ENCODE measurements around the gene SPOCK1. TPM values are rescaled to one million over a fixed set of nuclear protein-coding genes. Genes with fewer than 3 reads are reported as not detected.

Gene SPOCK1
- total and polyA plus RNA-seq, 10 donors: 0.50 to 17.0 (median 6.6) TPM

DNA sequence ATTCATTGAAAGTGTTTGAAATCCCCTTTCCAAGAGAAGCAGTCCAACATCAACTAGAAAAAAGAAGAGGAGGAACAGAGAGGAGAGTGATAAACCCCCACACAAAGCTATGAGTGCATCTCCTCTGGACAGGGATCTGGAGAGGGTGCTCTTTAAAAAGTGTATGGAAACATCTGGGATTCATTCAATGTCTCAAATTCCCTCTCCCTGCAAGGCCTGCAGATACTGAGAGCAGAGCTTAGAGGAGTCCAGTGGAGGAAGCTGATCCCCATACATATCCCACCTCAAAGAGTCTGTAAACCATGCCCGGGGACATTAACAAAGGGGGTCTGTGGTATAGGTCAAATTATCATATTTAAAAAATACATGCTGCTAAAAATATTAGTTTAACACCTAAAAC lies 2.2 kb downstream of the SPOCK1 start:
- no peak overlapping the region for H3K4me3 ChIP-seq
- DNase-seq: no peak
- intact Hi-C loops (cut with DNase I; ENCODE audit: low total_unique reads): loop anchor here (5.0 kb wide), 1 partner anchor 175 kb away; no protein-coding TSS in a partner anchor
- peaks cover 0 to 46% (median 25%) of the 10 kb centered on the region in 7 donors for H3K27me3 ChIP-seq (replicated peaks in 1 of 7)
- no peaks in the 10 kb centered on the region for H3K36me3 ChIP-seq
- peaks cover 0 to 11% (median 7%) of the 10 kb centered on the region in 6 donors for H3K4me1 ChIP-seq
- TF ChIP-seq, protein P1, sequence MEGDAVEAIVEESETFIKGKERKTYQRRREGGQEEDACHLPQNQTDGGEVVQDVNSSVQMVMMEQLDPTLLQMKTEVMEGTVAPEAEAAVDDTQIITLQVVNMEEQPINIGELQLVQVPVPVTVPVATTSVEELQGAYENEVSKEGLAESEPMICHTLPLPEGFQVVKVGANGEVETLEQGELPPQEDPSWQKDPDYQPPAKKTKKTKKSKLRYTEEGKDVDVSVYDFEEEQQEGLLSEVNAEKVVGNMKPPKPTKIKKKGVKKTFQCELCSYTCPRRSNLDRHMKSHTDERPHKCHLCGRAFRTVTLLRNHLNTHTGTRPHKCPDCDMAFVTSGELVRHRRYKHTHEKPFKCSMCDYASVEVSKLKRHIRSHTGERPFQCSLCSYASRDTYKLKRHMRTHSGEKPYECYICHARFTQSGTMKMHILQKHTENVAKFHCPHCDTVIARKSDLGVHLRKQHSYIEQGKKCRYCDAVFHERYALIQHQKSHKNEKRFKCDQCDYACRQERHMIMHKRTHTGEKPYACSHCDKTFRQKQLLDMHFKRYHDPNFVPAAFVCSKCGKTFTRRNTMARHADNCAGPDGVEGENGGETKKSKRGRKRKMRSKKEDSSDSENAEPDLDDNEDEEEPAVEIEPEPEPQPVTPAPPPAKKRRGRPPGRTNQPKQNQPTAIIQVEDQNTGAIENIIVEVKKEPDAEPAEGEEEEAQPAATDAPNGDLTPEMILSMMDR (IDR thresholded peaks at IDR 0.05 in 8 of 11, conservative IDR thresholded peaks at IDR 0.05 in 3 of 11): no peak
- TF ChIP-seq POLR2A (IDR thresholded peaks at IDR 0.05): no peak
- no peak for TF ChIP-seq POLR2AphosphoS5 (IDR thresholded peaks at IDR 0.05)
- no peak overlapping the region for H3K27ac ChIP-seq
- 77 to 100% (median 90%) methylated on average over 1 of the region's 1 CpG for WGBS, 5 donors
- no peaks in the 10 kb centered on the region for H3K9me3 ChIP-seq

DNA sequence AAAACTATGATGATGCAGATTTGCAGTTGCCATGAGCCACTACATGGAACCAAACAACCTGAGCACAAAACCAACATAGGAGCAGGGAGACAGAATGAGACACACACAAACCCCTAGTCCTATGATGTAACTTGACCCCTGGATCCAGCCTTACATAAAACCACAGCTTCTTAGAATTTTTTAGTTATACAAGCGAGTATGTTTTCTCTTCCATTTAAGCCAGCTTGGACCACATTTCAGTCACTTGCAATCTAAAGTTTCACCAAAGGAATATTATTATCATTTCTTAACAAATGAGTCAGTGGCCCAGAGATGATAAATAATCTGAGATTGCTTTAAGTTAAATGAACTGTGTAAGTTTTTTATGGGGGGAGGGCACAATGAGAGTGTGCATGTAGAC lies 6.8 kb downstream of the SPOCK1 start:
- no peak for DNase-seq
- Histone ChIP-seq H3K27ac (no peak overlapping the region), H3K4me1 (no peaks in the 10 kb centered on the region), H3K9me3 (no peaks in the 10 kb centered on the region), H3K36me3 (no peaks in the 10 kb centered on the region), H3K27me3 (replicated peaks in 1 of 7) (peaks cover 0 to 14% (median 1%) of the 10 kb centered on the region in 7 donors), H3K4me3 (no peak overlapping the region)
- 88 to 93% (median 91%) methylated on average over 1 of the region's 1 CpG for WGBS, 5 donors
- TF ChIP-seq, protein P1 (IDR thresholded peaks at IDR 0.05 in 8 of 11, conservative IDR thresholded peaks at IDR 0.05 in 3 of 11): no peak
- TF ChIP-seq POLR2AphosphoS5 (IDR thresholded peaks at IDR 0.05): no peak
- TF ChIP-seq POLR2A (IDR thresholded peaks at IDR 0.05): no peak
- intact Hi-C loops (cut with DNase I; ENCODE audit: low total_unique reads): no loop called here

DNA sequence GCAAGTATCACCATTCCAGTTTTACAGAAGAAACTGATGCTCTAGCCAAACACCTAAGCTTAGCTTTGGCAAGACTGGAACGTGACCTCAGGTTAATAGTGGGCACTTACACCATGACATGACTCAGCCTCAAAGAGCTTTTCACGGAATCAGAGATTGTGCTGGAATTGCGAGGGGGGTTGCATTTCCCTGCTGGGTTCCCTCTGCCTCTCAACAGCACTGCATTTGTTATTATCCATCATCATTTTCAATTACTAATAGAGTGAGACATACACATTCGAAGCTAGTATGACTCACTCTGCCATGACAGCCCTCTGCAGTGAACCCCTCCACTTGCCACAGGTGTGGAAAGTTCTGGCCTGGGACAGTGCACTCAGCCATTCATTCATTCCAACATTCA lies 8.0 kb downstream of the SPOCK1 start:
- Histone ChIP-seq H3K4me3 (no peak overlapping the region), H3K9me3 (no peaks in the 10 kb centered on the region), H3K36me3 (no peaks in the 10 kb centered on the region), H3K27ac (no peak overlapping the region), H3K4me1 (no peaks in the 10 kb centered on the region), H3K27me3 (replicated peaks in 1 of 7) (peaks cover 0 to 2% (median 0%) of the 10 kb centered on the region in 7 donors)
- TF ChIP-seq POLR2AphosphoS5 (IDR thresholded peaks at IDR 0.05) (no peak), POLR2A (IDR thresholded peaks at IDR 0.05) (no peak)
- TF ChIP-seq, protein P1 (IDR thresholded peaks at IDR 0.05 in 8 of 11, conservative IDR thresholded peaks at IDR 0.05 in 3 of 11): no peak
- WGBS, 5 donors: 77 to 88% (median 84%) methylated on average over 4 of the region's 4 CpGs
- intact Hi-C loops (cut with DNase I; ENCODE audit: low total_unique reads): no loop called here
- no peak for DNase-seq

DNA sequence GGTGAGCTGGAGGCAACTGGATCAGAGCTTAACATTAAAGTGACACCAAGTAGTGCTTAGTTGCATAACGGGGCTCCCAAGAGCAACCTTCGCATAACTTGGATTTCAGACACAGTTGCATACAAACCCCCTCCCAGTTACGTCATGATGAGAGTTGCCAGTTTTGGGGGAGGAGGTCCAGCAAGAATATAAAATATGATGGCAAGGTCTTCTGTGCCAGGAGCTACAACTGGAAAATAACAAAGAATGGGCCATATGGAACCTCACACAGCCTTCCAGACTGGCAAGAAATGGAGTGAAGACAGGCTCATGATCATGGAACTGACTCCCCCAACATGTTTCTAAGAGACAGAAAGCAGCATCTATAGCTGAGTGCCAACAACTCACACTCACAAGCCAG lies 8.5 kb downstream of the SPOCK1 start:
- Histone ChIP-seq H3K9me3 (no peaks in the 10 kb centered on the region), H3K27me3 (replicated peaks in 1 of 7) (no peaks in the 10 kb centered on the region), H3K27ac (no peak overlapping the region), H3K36me3 (no peaks in the 10 kb centered on the region), H3K4me1 (no peaks in the 10 kb centered on the region), H3K4me3 (no peak overlapping the region)
- TF ChIP-seq POLR2AphosphoS5 (IDR thresholded peaks at IDR 0.05) (no peak), POLR2A (IDR thresholded peaks at IDR 0.05) (no peak)
- TF ChIP-seq, protein P1 (IDR thresholded peaks at IDR 0.05 in 8 of 11, conservative IDR thresholded peaks at IDR 0.05 in 3 of 11): no peak
- no peak for DNase-seq
- intact Hi-C loops (cut with DNase I; ENCODE audit: low total_unique reads): no loop called here
- WGBS, 5 donors: 86 to 97% (median 92%) methylated on average over 3 of the region's 3 CpGs
